Activated CD8-positive, alpha-beta memory T cell treated with anti-CD3 and anti-CD28 coated beads for 36 hours (primary cell): ENCODE measurements around the gene ARL3. TPM values are rescaled to one million over a fixed set of nuclear protein-coding genes. Genes with fewer than 3 reads are reported as not detected.

Experiments used
- CTCF ChIA-PET: fragments of 350-600 bp; sonication (Branson Sonifier 250); formaldehyde crosslinking; loops from one replicate; lab custom pipeline; 2021; ENCODE audit warnings: antibody characterized with exemption; lab: Charles Lee
- POLR2A ChIA-PET: fragments of 350-600 bp; sonication (Branson Sonifier 250); formaldehyde crosslinking; loops from one replicate; lab custom pipeline; 2021; ENCODE audit warnings: antibody characterized with exemption; lab: Charles Lee
- total RNA-seq, 2 experiments: library from RNA; stranded (reverse); gene quantifications; one replicate each; pipeline ENCODE4 v1.2.3, GENCODE V29; 2021

Gene ARL3
- total RNA-seq, 2 experiments from 2014 or later, result 8.4 to 9.0 TPM

- POLR2A ChIA-PET, result interaction anchor here (0.7 to 1.9 kb wide), 5 partner anchors 10 to 576 kb away, joined by 3 to 23 read pairs (median 7); partner anchors contain the start of genes ARL3 and SFXN2
- CTCF ChIA-PET, result interaction anchor here (1.3 to 1.4 kb wide), 2 partner anchors 18 to 138 kb away, joined by 4 to 6 read pairs; no protein-coding TSS in a partner anchor
Measured at GRCh38 chr10:102642736-102643335, 71.4 kb downstream of the ARL3 start.

DNA sequence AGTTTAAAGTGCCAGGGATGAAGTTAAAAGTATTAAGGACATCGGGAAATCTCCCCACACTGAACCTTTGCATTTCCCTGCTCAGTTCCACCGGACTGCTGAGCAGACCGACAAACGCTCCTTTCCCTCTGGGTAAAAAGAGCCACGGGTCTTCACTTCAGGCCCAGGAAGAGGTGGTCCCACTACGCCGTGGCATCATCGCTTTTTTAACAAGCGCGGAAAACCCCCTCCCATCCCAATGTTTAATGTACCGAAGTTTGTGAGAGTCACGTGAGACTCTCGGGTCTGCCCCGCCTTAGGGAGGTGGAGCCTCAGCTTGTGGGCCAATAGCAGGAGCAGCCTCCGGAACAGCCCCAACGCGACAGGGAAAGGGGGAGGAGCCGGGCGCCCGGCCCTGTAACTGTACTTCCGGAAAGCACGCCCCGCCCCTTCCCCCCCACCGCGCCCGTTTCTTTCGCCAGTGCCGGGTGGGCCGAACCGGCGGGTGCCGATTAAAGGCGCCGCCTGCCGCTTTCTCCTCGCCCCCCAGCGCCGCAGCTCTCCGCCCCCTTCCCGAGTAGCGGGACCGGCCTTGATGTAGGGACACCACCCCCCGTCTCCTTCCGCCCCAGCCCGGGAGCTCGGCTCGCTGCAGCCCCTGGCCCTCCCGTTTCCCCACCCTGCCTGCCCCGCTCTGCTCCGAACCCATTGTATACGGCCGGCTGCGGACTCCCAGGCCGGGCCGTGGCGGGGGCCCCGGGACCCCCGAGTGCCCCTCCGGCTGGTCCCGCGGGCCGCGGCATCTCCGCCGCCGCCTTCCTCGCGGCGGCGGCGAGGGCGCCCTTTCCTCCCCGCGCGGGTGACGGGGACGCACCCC, 72.1 kb downstream of the ARL3 start:
- POLR2A ChIA-PET, result interaction anchor here (0.7 to 1.9 kb wide), 10 partner anchors 11 to 757 kb away, joined by 3 to 23 read pairs (median 4); partner anchors contain the start of genes ARL3 and SFXN2
- CTCF ChIA-PET, result interaction anchor here (0.6 to 1.4 kb wide), 3 partner anchors 19 to 137 kb away, joined by 3 to 6 read pairs (median 4); no protein-coding TSS in a partner anchor

- POLR2A ChIA-PET, result interaction anchor here (0.8 to 1.9 kb wide), 5 partner anchors 11 to 757 kb away, joined by 3 to 7 read pairs (median 4); partner anchors contain the start of genes ARL3 and SFXN2
- CTCF ChIA-PET, result interaction anchor here (0.6 to 1.4 kb wide), 3 partner anchors 19 to 137 kb away, joined by 3 to 6 read pairs (median 4); no protein-coding TSS in a partner anchor
Measured at GRCh38 chr10:102641402-102641801, 72.8 kb downstream of the ARL3 start.

- ChIA-PET CTCF (no interaction called here), POLR2A (no interaction called here)
Measured at GRCh38 chr10:102639537-102639936, 74.7 kb downstream of the ARL3 start.

- POLR2A ChIA-PET, result no interaction called here
- CTCF ChIA-PET, result interaction anchor here (0.7 to 1.0 kb wide), 2 partner anchors 10 to 132 kb away, joined by 3 read pairs; partner anchors contain the start of gene ACTR1A
Measured at GRCh38 chr10:102635377-102635776, 78.8 kb downstream of the ARL3 start.

- ChIA-PET CTCF (interaction anchor here (1.0 kb wide), 1 partner anchor 11 kb away, joined by 3 read pairs; no protein-coding TSS in a partner anchor), POLR2A (no interaction called here)
Measured at GRCh38 chr10:102634686-102635085, 79.5 kb downstream of the ARL3 start.

- CTCF ChIA-PET, result interaction anchor here (0.6 kb wide), 1 partner anchor 589 kb away, joined by 4 read pairs; no protein-coding TSS in a partner anchor
- POLR2A ChIA-PET, result interaction anchor here (0.9 kb wide), 1 partner anchor 130 kb away, joined by 3 read pairs; the partner anchor contains the start of gene SUFU
Measured at GRCh38 chr10:102633848-102634247, 80.3 kb downstream of the ARL3 start.

DNA sequence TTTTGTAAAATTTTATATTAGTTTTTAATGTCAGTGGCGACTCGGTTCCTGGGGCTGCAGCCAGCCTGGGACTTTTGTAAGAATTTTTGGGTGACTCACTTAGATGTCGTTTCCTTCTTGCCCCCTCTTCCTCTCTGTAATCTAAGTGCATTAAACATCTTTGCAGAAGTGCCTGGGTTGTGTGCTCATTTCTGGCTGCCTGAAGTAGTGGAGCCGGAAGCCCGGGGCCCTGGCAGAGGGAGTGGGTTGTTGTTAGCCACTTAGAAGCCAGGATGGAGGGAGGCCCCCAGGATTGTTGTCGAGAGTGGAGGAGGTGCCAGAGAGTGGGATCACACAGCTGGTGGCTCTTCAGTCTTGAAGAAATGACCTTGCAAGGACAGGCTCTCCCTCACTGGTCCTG, 80.9 kb downstream of the ARL3 start:
- ChIA-PET CTCF (interaction anchor here (0.6 to 1.7 kb wide), 2 partner anchors 18 to 589 kb away, joined by 4 to 7 read pairs; no protein-coding TSS in a partner anchor), POLR2A (interaction anchor here (0.9 kb wide), 1 partner anchor 129 kb away, joined by 3 read pairs; the partner anchor contains the start of gene SUFU)

GRCh38 chr10:102632394-102633111, 81.6 kb downstream of the ARL3 start:
- ChIA-PET CTCF (interaction anchor here (1.1 to 1.7 kb wide), 2 partner anchors 17 to 49 kb away, joined by 4 to 7 read pairs; no protein-coding TSS in a partner anchor), POLR2A (no interaction called here)

- ChIA-PET CTCF (interaction anchor here (1.1 to 1.7 kb wide), 2 partner anchors 17 to 48 kb away, joined by 4 to 7 read pairs; no protein-coding TSS in a partner anchor), POLR2A (no interaction called here)
Measured at GRCh38 chr10:102631525-102632393, 82.4 kb downstream of the ARL3 start.

DNA sequence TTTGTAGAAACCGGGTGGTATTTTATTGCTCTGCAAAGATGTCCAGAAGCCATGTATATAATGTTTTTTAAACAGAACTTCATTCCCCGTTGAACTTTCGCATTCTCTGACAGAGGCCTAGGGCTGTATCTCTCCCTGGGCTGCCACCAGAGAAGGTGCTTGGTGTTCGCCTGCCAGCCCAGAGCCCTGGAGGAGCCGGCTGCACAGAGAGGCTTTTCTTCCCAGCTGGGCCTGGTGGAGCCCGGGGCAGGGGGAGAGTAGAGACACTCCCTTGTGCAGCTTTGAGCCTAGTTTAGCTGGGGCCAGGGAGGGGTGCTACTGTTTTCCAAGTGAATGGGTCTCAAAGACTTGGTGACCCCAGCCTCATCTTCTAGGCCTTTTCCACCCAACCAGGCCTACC, 83.5 kb downstream of the ARL3 start:
- ChIA-PET POLR2A (no interaction called here), CTCF (interaction anchor here (1.3 kb wide), 1 partner anchor 15 kb away, joined by 4 read pairs; no protein-coding TSS in a partner anchor)

DNA sequence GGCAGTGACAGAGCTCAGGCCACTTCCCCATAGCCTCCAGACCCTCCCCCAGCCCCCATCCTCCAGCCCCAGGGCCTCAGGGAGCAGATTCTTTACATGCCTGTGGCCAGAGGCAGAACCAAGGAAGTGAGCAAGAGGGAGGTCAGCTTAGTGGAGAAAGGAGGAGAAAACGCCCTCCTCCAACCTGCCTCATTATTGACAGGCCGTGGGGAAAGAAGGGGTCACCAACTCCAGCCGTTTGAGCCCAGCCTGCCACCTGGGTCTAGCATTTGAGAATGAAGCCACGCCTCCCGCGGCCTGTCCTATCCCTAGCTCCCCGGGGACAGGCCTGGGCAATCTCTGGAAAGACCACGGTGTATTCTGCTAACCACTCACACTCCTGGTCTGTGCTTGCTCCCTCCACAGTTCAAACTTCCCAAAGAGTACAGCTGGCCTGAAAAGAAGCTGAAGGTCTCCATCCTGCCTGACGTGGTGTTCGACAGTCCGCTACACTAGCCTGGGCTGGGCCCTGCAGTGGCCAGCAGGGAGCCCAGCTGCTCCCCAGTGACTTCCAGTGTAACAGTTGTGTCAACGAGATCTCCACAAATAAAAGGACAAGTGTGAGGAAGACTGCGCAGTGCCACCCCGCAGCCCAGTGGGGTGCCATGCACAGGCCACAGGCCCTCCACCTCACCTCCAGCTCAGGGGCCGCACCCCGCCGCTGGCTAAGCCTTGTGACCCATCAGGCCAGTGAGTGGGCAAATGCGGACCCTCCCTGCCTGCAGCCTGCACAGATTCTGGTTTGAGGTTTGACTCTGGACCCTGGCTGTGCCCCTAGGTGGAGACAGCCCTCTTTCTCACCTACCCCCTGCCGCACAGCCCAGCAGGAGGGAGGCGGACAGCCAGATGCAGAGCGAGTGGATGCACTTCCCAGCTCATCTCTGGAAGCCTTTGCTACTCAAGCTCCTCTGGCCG, 84.3 kb downstream of the ARL3 start:
- CTCF ChIA-PET, result interaction anchor here (1.3 kb wide), 1 partner anchor 15 kb away, joined by 4 read pairs; no protein-coding TSS in a partner anchor
- POLR2A ChIA-PET, result no interaction called here

GRCh38 chr10:102628451-102628911, 85.7 kb downstream of the ARL3 start:
- CTCF ChIA-PET, result interaction anchor here (1.1 kb wide), 1 partner anchor 14 kb away, joined by 6 read pairs; no protein-coding TSS in a partner anchor
- POLR2A ChIA-PET, result no interaction called here

GRCh38 chr10:102627736-102628293, 86.4 kb downstream of the ARL3 start:
- ChIA-PET POLR2A (interaction anchor here (0.6 kb wide), 1 partner anchor 131 kb away, joined by 4 read pairs; no protein-coding TSS in a partner anchor), CTCF (interaction anchor here (1.1 to 1.2 kb wide), 2 partner anchors 13 to 46 kb away, joined by 4 to 6 read pairs; no protein-coding TSS in a partner anchor)

GRCh38 chr10:102627291-102627735, 86.9 kb downstream of the ARL3 start:
- ChIA-PET POLR2A (interaction anchor here (0.6 kb wide), 1 partner anchor 130 kb away, joined by 4 read pairs; no protein-coding TSS in a partner anchor), CTCF (interaction anchor here (1.1 to 1.2 kb wide), 2 partner anchors 13 to 47 kb away, joined by 4 to 6 read pairs; no protein-coding TSS in a partner anchor)
